ENCODE results near the gene CACNA1I.

Gene CACNA1I

GRCh38 chr22:39705386-39705785 is 134.8 kb downstream of the CACNA1I start:
- DNase-seq, result no peak

- no peak for DNase-seq
Observed at GRCh38 chr22:39706376-39707140, 136.0 kb downstream of the CACNA1I start.

- no peak for DNase-seq
Observed at GRCh38 chr22:39707351-39707750, 136.8 kb downstream of the CACNA1I start.

GRCh38 chr22:39707816-39708215 is 137.3 kb downstream of the CACNA1I start:
- DNase-seq, result no peak

GRCh38 chr22:39710380-39711150 is 140.0 kb downstream of the CACNA1I start:
- DNase-seq, result no peak

- DNase-seq, result no peak
Observed at GRCh38 chr22:39712081-39712480, 141.5 kb downstream of the CACNA1I start.

- DNase-seq, result no peak
Observed at GRCh38 chr22:39712751-39713525, 142.4 kb downstream of the CACNA1I start.

GRCh38 chr22:39713799-39714290 is 143.3 kb downstream of the CACNA1I start:
- DNase-seq, result no peak

- no peak for DNase-seq
Observed at GRCh38 chr22:39714321-39714720, 143.8 kb downstream of the CACNA1I start.

- no peak for DNase-seq
Observed at GRCh38 chr22:39715778-39716495, 145.4 kb downstream of the CACNA1I start.

GRCh38 chr22:39716534-39716933 is 146.0 kb downstream of the CACNA1I start:
- no peak for DNase-seq

- DNase-seq, result no peak
Observed at GRCh38 chr22:39717099-39717498, 146.5 kb downstream of the CACNA1I start.

- no peak for DNase-seq
Observed at GRCh38 chr22:39718206-39718605, 147.7 kb downstream of the CACNA1I start.

- DNase-seq, result no peak
Observed at GRCh38 chr22:39718921-39719475, 148.4 kb downstream of the CACNA1I start.

GRCh38 chr22:39719559-39720450 is 149.3 kb downstream of the CACNA1I start:
- no peak for DNase-seq

GRCh38 chr22:39721206-39722031 is 150.9 kb downstream of the CACNA1I start:
- no peak for DNase-seq

- no peak for DNase-seq
Observed at GRCh38 chr22:39722032-39722325, 151.4 kb downstream of the CACNA1I start.

- no peak for DNase-seq
Observed at GRCh38 chr22:39722501-39722900, 151.9 kb downstream of the CACNA1I start.

- DNase-seq, result no peak
Observed at GRCh38 chr22:39723463-39723862, 152.9 kb downstream of the CACNA1I start.

GRCh38 chr22:39723899-39724351 is 153.4 kb downstream of the CACNA1I start:
- no peak for DNase-seq

All from stimulated activated CD4-positive, alpha-beta T cell treated with anti-CD3 and anti-CD28 coated beads, Interleukin-4, amount 100 ng/mL, for 24 hours (primary cell).